ENCODE measurements around the gene MT1A.

Gene MT1A

DNA sequence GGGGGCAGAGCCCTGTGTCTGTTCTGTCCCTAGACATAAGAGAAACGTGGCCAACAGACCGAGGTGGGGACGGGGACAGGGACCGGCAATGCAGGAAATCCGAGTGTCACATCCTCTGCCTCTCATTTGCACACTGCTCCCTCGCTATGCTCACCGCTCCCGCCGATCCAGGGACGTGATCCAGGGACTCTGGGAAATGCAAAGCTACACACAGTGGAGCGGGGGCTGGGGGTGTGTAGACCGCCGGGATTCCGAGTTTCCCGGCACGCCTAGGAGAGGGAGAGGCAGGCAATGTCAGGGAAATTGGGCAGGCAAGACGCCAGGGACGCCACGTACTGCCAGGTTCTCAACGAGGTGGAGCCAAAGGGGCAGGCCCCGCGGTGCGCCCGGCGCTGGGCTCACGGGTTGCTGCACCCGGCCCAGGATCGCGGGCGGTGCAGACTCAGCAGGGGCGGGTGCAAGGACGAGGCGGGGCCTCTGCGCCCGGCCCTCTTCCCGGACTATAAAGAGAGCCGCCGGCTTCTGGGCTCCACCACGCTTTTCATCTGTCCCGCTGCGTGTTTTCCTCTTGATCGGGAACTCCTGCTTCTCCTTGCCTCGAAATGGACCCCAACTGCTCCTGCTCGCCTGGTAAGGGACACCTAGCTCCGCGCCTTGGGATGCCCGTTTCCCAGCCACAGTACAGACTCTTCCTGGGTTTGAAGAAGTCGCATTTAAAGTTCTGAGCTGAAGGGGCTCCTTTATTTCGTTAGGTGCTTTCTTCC lies 43.7 kb downstream of the MT1A start, which contains the start of gene MT1X:
TSS of gene MT1X (plus strand) at position 532 of the 764 bp plus-strand sequence. CDS start at position 603, 71 bp downstream.
- peak; percentile 81 to 88 for DNase-seq (ENCODE audit: low read depth in 1 of 2, low spot score in 1 of 2)
- Histone ChIP-seq H3K27me3 (ENCODE audit: insufficient read depth, poor library complexity, severe bottlenecking) (no peaks in the 10 kb centered on the region), H3K4me3 (replicated peaks; ENCODE audit: insufficient read depth, low read length) (peak within 1 kb of the TSS; percentile 55), H3K27ac (replicated peaks) (peak within 1 kb of the TSS; percentile 52)
- TF ChIP-seq, protein P1, sequence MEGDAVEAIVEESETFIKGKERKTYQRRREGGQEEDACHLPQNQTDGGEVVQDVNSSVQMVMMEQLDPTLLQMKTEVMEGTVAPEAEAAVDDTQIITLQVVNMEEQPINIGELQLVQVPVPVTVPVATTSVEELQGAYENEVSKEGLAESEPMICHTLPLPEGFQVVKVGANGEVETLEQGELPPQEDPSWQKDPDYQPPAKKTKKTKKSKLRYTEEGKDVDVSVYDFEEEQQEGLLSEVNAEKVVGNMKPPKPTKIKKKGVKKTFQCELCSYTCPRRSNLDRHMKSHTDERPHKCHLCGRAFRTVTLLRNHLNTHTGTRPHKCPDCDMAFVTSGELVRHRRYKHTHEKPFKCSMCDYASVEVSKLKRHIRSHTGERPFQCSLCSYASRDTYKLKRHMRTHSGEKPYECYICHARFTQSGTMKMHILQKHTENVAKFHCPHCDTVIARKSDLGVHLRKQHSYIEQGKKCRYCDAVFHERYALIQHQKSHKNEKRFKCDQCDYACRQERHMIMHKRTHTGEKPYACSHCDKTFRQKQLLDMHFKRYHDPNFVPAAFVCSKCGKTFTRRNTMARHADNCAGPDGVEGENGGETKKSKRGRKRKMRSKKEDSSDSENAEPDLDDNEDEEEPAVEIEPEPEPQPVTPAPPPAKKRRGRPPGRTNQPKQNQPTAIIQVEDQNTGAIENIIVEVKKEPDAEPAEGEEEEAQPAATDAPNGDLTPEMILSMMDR (IDR thresholded peaks at IDR 0.05; ENCODE audit: insufficient read depth, low read length) = no peak
- TF ChIP-seq POLR2AphosphoS5 (IDR thresholded peaks at IDR 0.05; ENCODE audit: low read depth) (peak; percentile 70), SPI1 (IDR thresholded peaks at IDR 0.05; ENCODE audit: borderline replicate concordance, low read depth) (no peak), GABPA (IDR thresholded peaks at IDR 0.05; ENCODE audit: low read depth) (no peak)
- TF ChIP-seq, protein P2, sequence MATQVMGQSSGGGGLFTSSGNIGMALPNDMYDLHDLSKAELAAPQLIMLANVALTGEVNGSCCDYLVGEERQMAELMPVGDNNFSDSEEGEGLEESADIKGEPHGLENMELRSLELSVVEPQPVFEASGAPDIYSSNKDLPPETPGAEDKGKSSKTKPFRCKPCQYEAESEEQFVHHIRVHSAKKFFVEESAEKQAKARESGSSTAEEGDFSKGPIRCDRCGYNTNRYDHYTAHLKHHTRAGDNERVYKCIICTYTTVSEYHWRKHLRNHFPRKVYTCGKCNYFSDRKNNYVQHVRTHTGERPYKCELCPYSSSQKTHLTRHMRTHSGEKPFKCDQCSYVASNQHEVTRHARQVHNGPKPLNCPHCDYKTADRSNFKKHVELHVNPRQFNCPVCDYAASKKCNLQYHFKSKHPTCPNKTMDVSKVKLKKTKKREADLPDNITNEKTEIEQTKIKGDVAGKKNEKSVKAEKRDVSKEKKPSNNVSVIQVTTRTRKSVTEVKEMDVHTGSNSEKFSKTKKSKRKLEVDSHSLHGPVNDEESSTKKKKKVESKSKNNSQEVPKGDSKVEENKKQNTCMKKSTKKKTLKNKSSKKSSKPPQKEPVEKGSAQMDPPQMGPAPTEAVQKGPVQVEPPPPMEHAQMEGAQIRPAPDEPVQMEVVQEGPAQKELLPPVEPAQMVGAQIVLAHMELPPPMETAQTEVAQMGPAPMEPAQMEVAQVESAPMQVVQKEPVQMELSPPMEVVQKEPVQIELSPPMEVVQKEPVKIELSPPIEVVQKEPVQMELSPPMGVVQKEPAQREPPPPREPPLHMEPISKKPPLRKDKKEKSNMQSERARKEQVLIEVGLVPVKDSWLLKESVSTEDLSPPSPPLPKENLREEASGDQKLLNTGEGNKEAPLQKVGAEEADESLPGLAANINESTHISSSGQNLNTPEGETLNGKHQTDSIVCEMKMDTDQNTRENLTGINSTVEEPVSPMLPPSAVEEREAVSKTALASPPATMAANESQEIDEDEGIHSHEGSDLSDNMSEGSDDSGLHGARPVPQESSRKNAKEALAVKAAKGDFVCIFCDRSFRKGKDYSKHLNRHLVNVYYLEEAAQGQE (IDR thresholded peaks at IDR 0.05; ENCODE audit: insufficient replicate concordance, low read depth) = peak; percentile 50

DNA sequence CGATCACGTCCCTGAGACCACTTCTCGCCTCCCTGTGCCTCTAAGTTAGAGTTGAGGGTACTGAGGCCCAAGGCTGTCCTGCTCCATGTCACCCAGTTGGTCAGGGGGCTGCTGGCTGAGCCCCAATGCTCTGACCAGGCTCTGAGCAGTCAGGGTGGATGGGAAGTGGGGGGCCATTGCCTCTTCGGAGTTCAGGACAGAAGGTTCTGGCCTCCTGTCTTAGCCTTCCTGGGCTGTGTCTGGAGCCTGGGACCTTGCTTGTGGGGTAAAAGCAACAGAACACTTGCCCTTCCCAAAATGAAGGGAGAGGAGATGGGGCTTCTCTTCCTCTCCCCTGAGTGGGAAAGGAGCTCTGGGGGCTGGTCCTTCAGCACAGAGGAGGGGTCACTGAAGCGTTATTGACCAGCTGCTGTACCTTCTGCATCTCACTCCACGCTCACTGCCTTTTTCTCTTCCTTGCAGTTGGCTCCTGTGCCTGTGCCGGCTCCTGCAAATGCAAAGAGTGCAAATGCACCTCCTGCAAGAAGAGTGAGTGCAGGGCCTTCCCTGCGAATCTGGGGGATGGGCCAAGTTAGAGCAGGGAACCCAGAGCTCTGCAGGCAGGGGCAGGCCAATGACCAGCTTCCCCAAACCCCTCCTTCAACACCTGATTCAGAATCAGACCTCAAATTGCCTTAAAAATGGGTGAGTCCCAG lies 44.4 kb downstream of the MT1A start:
- Histone ChIP-seq H3K27ac (replicated peaks) (peak overlapping the region; percentile 52), H3K27me3 (ENCODE audit: insufficient read depth, poor library complexity, severe bottlenecking) (no peaks in the 10 kb centered on the region)
- no peak for DNase-seq (ENCODE audit: low read depth in 1 of 2, low spot score in 1 of 2)

More for the DNA sequence above, 44.4 kb downstream of the MT1A start:
- peak overlapping the region; percentile 55 for H3K4me3 ChIP-seq (replicated peaks; ENCODE audit: insufficient read depth, low read length)
- TF ChIP-seq, protein P2 (IDR thresholded peaks at IDR 0.05; ENCODE audit: insufficient replicate concordance, low read depth) = no peak
- TF ChIP-seq POLR2AphosphoS5 (IDR thresholded peaks at IDR 0.05; ENCODE audit: low read depth) (no peak), SPI1 (IDR thresholded peaks at IDR 0.05; ENCODE audit: borderline replicate concordance, low read depth) (no peak), GABPA (IDR thresholded peaks at IDR 0.05; ENCODE audit: low read depth) (no peak)
- TF ChIP-seq, protein P1 (IDR thresholded peaks at IDR 0.05; ENCODE audit: insufficient read depth, low read length) = no peak
